ENCODE results near the gene TSG101. TPM values are rescaled to one million over a fixed set of nuclear protein-coding genes. Genes with fewer than 3 reads are reported as not detected.

Gene TSG101
- total RNA-seq, 1 experiment from 2014 or later: 86.6 TPM

DNA sequence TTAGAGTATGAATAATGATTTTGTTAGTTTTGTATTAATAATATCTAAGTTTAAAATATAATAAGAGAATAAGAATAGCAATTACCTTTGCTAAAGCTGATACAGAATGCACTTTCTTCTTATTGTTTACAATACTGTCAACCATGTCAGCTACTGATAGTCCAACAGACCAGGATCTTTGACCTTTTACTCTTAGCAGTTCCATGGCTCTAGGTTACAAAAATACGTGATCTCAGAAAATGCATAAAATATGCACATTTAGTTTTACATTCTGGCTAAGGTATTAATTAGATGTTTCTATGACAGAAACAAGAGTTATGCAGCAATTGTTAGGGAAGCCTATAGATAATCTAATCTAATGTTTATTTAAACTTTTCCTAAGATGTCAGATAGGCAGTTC lies 7.5 kb upstream of the TSG101 start:
- Mint-ChIP-seq H3K36me3 (ENCODE audit: insufficient read depth, unreplicated experiment) (peaks cover 11% of the 10 kb centered on the region), H3K27me3 (ENCODE audit: insufficient read depth, unreplicated experiment) (no peaks in the 10 kb centered on the region), H3K9me3 (ENCODE audit: unreplicated experiment) (no peaks in the 10 kb centered on the region), H3K27ac (ENCODE audit: unreplicated experiment) (no peak overlapping the region), H3K4me1 (ENCODE audit: low read depth, unreplicated experiment) (no peaks in the 10 kb centered on the region), H3K4me3 (ENCODE audit: unreplicated experiment) (no peak overlapping the region)
- Histone ChIP-seq H3K36me3 (ENCODE audit: control insufficient read depth, insufficient read depth, low read length) (no peaks in the 10 kb centered on the region), H3K4me1 (peaks cover 17% of the 10 kb centered on the region), H3K27me3 (replicated peaks; ENCODE audit: control insufficient read depth, insufficient read depth, low read length) (no peaks in the 10 kb centered on the region), H3K9me3 (no peaks in the 10 kb centered on the region), H3K4me3 (ENCODE audit: low read depth, low read length) (no peak overlapping the region)
- ChIA-PET CTCF (no interaction called here), POLR2A (no interaction called here)
- intact Hi-C loops (cut with micrococcal nuclease; ENCODE audit: unreplicated experiment): no loop called here
- no peak for DNase-seq
- TF ChIP-seq CTCF (IDR thresholded peaks at IDR 0.05; ENCODE audit: insufficient read depth in 1 of 2, low read depth in 1 of 2, low read length in 1 of 2, severe bottlenecking in 1 of 2, unreplicated experiment in 1 of 2): no peak
- no TSS peak for BruUV-seq (replicated peaks)

DNA sequence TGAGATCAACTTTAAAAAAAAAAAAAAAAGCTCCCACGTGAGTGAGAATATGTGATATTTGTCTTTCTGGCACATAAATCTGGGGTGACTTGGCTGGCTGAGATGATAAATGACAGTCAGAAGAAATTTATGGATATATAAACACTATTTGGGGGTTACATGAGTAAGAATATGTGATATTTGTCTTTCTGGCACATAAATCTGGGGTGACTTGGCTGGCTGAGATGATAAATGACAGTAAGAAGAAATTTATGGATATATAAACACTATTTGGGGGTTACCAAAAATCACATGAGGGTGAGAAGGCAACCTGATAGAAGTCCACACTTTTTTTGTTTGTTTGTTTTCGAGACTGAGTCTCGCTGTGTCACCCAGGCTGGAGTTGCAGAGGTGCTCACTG lies 6.6 kb upstream of the TSG101 start:
- Histone ChIP-seq H3K4me3 (ENCODE audit: low read depth, low read length) (no peak overlapping the region), H3K4me1 (peaks cover 17% of the 10 kb centered on the region), H3K27me3 (replicated peaks; ENCODE audit: control insufficient read depth, insufficient read depth, low read length) (no peaks in the 10 kb centered on the region), H3K9me3 (no peaks in the 10 kb centered on the region), H3K36me3 (ENCODE audit: control insufficient read depth, insufficient read depth, low read length) (no peaks in the 10 kb centered on the region)
- no TSS peak for BruUV-seq (replicated peaks)
- Mint-ChIP-seq H3K27me3 (ENCODE audit: insufficient read depth, unreplicated experiment) (no peaks in the 10 kb centered on the region), H3K4me1 (ENCODE audit: low read depth, unreplicated experiment) (no peaks in the 10 kb centered on the region), H3K9me3 (ENCODE audit: unreplicated experiment) (no peaks in the 10 kb centered on the region), H3K27ac (ENCODE audit: unreplicated experiment) (no peak overlapping the region), H3K4me3 (ENCODE audit: unreplicated experiment) (no peak overlapping the region), H3K36me3 (ENCODE audit: insufficient read depth, unreplicated experiment) (peaks cover 11% of the 10 kb centered on the region)
- DNase-seq: no peak
- TF ChIP-seq CTCF (IDR thresholded peaks at IDR 0.05; ENCODE audit: insufficient read depth in 1 of 2, low read depth in 1 of 2, low read length in 1 of 2, severe bottlenecking in 1 of 2, unreplicated experiment in 1 of 2): no peak
- intact Hi-C loops (cut with micrococcal nuclease; ENCODE audit: unreplicated experiment): no loop called here
- ChIA-PET CTCF (no interaction called here), POLR2A (interaction anchor here (0.6 kb wide), 1 partner anchor 213 kb away, joined by 3 read pairs; no protein-coding TSS in a partner anchor)

DNA sequence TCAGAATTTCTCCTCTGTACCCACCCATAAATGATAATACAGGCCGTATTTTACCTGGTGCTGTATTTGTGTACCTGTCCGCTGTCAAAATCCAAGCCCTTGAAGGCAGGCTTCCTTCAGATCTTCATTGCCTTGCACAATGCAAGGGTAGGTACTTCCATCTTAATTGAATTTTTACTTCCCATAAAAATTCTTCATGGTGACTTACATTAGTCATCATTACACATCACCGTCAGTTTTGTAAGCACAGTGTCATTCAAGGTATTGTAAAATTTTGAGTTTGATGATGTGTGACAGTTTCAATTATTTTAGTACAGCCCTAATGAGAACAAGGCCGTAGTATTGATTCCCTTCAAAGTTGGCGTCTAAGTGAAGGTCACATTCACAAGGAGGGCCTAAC lies 770 bp upstream of the TSG101 start:
- Mint-ChIP-seq H3K27me3 (ENCODE audit: insufficient read depth, unreplicated experiment) (no peaks in the 10 kb centered on the region), H3K9me3 (ENCODE audit: unreplicated experiment) (no peaks in the 10 kb centered on the region), H3K36me3 (ENCODE audit: insufficient read depth, unreplicated experiment) (peaks cover 16% of the 10 kb centered on the region), H3K4me3 (ENCODE audit: unreplicated experiment) (peak overlapping the region; percentile 91), H3K4me1 (ENCODE audit: low read depth, unreplicated experiment) (no peaks in the 10 kb centered on the region), H3K27ac (ENCODE audit: unreplicated experiment) (peak overlapping the region; percentile 96)
- no peak for DNase-seq
- no peaks in the 10 kb centered on the region for H3K9me3 ChIP-seq
- no peaks in the 10 kb centered on the region for H3K36me3 ChIP-seq (ENCODE audit: control insufficient read depth, insufficient read depth, low read length)
- ChIA-PET CTCF (interaction anchor here (1.3 to 2.2 kb wide), 2 partner anchors 13 to 200 kb away, joined by 3 to 11 read pairs; no protein-coding TSS in a partner anchor), POLR2A (interaction anchor here (0.5 to 2.2 kb wide), 8 partner anchors 13 to 176 kb away, joined by 3 to 28 read pairs (median 10); partner anchors contain the start of genes LDHA, SPTY2D1 and UEVLD)
- TF ChIP-seq CTCF (IDR thresholded peaks at IDR 0.05; ENCODE audit: insufficient read depth in 1 of 2, low read depth in 1 of 2, low read length in 1 of 2, severe bottlenecking in 1 of 2, unreplicated experiment in 1 of 2): no peak
- intact Hi-C loops (cut with micrococcal nuclease; ENCODE audit: unreplicated experiment): loop anchor here (2.0 to 10.0 kb wide), 4 partner anchors 107 to 283 kb away; partner anchors contain the start of genes GTF2H1, HPS5, LDHA and SAA2
- H3K27me3 ChIP-seq (replicated peaks; ENCODE audit: control insufficient read depth, insufficient read depth, low read length): no peaks in the 10 kb centered on the region
- no peaks in the 10 kb centered on the region for H3K4me1 ChIP-seq
- peak overlapping the region; percentile 60 for H3K4me3 ChIP-seq (ENCODE audit: low read depth, low read length)
- no TSS peak for BruUV-seq (replicated peaks)

Data from Caco-2 (cell line).